Esophagus squamous epithelium (tissue), 4 donors: Measurements from ENCODE around the gene CAMTA1.

Experiments
- POLR2A ChIP-seq, 4 donors: fragments of 450-650 bp; IDR thresholded peaks; one replicate each; pipeline ENCODE4 v1.6.1; 2017; ENCODE audit warnings: antibody characterized with exemption in 4 of 4, mild to moderate bottlenecking in 4 of 4, moderate library complexity in 3 of 4
- TF ChIP-seq, protein P1 (sequence below), 6 experiments: fragments of 450-650 bp in 4 of 6; fragments of 200-600 bp in 2 of 6; sonication (generic) in 2 of 6; IDR thresholded peaks; one replicate each; pipeline ENCODE4 v1.5.1; 2016 to 2019; ENCODE audit warnings: antibody characterized with exemption in 6 of 6, mild to moderate bottlenecking in 4 of 6, moderate library complexity in 4 of 6

DNA sequence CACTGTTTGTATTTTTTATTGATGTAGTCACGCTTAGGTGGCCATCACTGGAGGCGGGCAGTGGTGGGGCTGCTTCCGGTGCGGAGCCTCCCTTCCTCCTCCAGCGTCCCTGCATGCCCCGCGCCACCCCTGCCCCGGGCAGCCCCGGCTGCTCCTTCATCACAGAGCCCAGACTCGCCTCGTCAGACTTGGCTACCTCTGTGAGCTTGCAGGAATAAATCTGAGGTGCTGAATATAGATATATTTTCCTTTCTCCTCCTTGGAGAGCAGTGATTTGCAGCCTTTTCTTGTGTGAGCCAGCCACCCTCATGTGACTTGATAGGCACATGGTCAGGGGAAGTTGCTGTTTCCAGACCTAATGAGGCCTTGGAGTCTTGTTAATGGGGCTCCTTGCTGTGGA lies 573.2 kb downstream of the CAMTA1 start:
- TF ChIP-seq, protein P1, sequence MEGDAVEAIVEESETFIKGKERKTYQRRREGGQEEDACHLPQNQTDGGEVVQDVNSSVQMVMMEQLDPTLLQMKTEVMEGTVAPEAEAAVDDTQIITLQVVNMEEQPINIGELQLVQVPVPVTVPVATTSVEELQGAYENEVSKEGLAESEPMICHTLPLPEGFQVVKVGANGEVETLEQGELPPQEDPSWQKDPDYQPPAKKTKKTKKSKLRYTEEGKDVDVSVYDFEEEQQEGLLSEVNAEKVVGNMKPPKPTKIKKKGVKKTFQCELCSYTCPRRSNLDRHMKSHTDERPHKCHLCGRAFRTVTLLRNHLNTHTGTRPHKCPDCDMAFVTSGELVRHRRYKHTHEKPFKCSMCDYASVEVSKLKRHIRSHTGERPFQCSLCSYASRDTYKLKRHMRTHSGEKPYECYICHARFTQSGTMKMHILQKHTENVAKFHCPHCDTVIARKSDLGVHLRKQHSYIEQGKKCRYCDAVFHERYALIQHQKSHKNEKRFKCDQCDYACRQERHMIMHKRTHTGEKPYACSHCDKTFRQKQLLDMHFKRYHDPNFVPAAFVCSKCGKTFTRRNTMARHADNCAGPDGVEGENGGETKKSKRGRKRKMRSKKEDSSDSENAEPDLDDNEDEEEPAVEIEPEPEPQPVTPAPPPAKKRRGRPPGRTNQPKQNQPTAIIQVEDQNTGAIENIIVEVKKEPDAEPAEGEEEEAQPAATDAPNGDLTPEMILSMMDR (IDR thresholded peaks at IDR 0.05), result no peak
- TF ChIP-seq POLR2A (IDR thresholded peaks at IDR 0.05), result no peak
